ENCODE data around the gene TTC3.
"Not testable (repeated sequence)": the region's sequence is repeated elsewhere in the genome, so short reads cannot be mapped to it uniquely, and the experiment has no call there.

Gene TTC3

GRCh38 chr21:37101384-37101783, 28.3 kb downstream of the TTC3 start:
- no peak overlapping the region for H3K4me3 ChIP-seq (ENCODE audit: low read depth, low read length)
- peaks cover 21 to 24% of the 10 kb centered on the region in 2 experiments; a peak in 2 of 3 replicates for H3K36me3 ChIP-seq (ENCODE audit: control insufficient read depth in 2 of 2, insufficient read depth in 1 of 2, low read length in 2 of 2)
- no peaks in the 10 kb centered on the region for H3K4me1 ChIP-seq (ENCODE audit: control insufficient read depth, insufficient read depth, low read length)
- TF ChIP-seq ZNF571 (tag by site-specific recombination; IDR thresholded peaks at IDR 0.05) (no peak), PRDM6 (tag by site-specific recombination; IDR thresholded peaks at IDR 0.05) (no peak), ZNF350 (tag by site-specific recombination; IDR thresholded peaks at IDR 0.05) (no peak), ZNF10 (tag by site-specific recombination; IDR thresholded peaks at IDR 0.05) (no peak), ZNF658 (tag by site-specific recombination; IDR thresholded peaks at IDR 0.05) (no peak), YY2 (tag by site-specific recombination; IDR thresholded peaks at IDR 0.05) (no peak), YY1 (tag by site-specific recombination; IDR thresholded peaks at IDR 0.05) (no peak), KLF10 (tag by site-specific recombination; IDR thresholded peaks at IDR 0.05) (no peak), ZNF157 (tag by site-specific recombination; IDR thresholded peaks at IDR 0.05) (no peak), REST (tag by site-specific recombination; IDR thresholded peaks at IDR 0.05) (no peak), ZNF132 (tag by site-specific recombination; IDR thresholded peaks at IDR 0.05; ENCODE audit: borderline replicate concordance) (no peak), ZNF514 (tag by site-specific recombination; IDR thresholded peaks at IDR 0.05) (no peak), ZNF341 (tag by site-specific recombination; IDR thresholded peaks at IDR 0.05; ENCODE audit: low read depth) (no peak), MEIS1 (CRISPR knock-in tag; IDR thresholded peaks at IDR 0.05; ENCODE audit: borderline replicate concordance) (no peak)
- ChIA-PET POLR2A (no interaction called here), CTCF (interaction anchor here (1.3 kb wide), 1 partner anchor 24 kb away, joined by 3 read pairs; no protein-coding TSS in a partner anchor)
- no peaks in the 10 kb centered on the region for H3K9me3 ChIP-seq (ENCODE audit: control insufficient read depth, insufficient read depth, low read depth, low read length)
- H3K27ac ChIP-seq (ENCODE audit: extremely low read depth, low read depth, low read length), result no peak overlapping the region

GRCh38 chr21:37102746-37103145, 29.7 kb downstream of the TTC3 start:
- CTCF ChIA-PET; H3K4me1 ChIP-seq (ENCODE audit: control insufficient read depth, insufficient read depth, low read length); H3K4me3 ChIP-seq (ENCODE audit: low read depth, low read length); POLR2A ChIA-PET; H3K27ac ChIP-seq (ENCODE audit: extremely low read depth, low read depth, low read length); H3K9me3 ChIP-seq (ENCODE audit: control insufficient read depth, insufficient read depth, low read depth, low read length): not testable (repeated sequence)
- H3K36me3 ChIP-seq (ENCODE audit: control insufficient read depth in 2 of 2, insufficient read depth in 1 of 2, low read length in 2 of 2), result peaks cover 11 to 14% of the 10 kb centered on the region in 2 experiments; a peak in 2 of 3 replicates
- 0 out of 2 replicates have a peak, but pooled peaks have one; percentile 17 for TF ChIP-seq ZNF394 (tag by site-specific recombination; IDR thresholded peaks at IDR 0.05; ENCODE audit: borderline replicate concordance)

- ChIA-PET POLR2A (no interaction called here), CTCF (no interaction called here)
- Histone ChIP-seq H3K27ac (ENCODE audit: extremely low read depth, low read depth, low read length) (no peak overlapping the region), H3K9me3 (ENCODE audit: control insufficient read depth, insufficient read depth, low read depth, low read length) (no peaks in the 10 kb centered on the region), H3K4me3 (ENCODE audit: low read depth, low read length) (no peak overlapping the region), H3K36me3 (ENCODE audit: control insufficient read depth in 2 of 2, insufficient read depth in 1 of 2, low read length in 2 of 2) (peaks cover 0 to 8% of the 10 kb centered on the region in 2 experiments; a peak in 1 of 3 replicates), H3K4me1 (ENCODE audit: control insufficient read depth, insufficient read depth, low read length) (no peaks in the 10 kb centered on the region)
- TF ChIP-seq ZNF639 (tag by site-specific recombination; IDR thresholded peaks at IDR 0.05), result no peak
- TF ChIP-seq ZNF169 (tag by site-specific recombination; IDR thresholded peaks at IDR 0.05), result no peak
Measured at GRCh38 chr21:37106998-37107397, 33.9 kb downstream of the TTC3 start.

- H3K4me3 ChIP-seq (ENCODE audit: low read depth, low read length); H3K9me3 ChIP-seq (ENCODE audit: control insufficient read depth, insufficient read depth, low read depth, low read length); H3K36me3 ChIP-seq (ENCODE audit: control insufficient read depth in 2 of 2, insufficient read depth in 1 of 2, low read length in 2 of 2); H3K27ac ChIP-seq (ENCODE audit: extremely low read depth, low read depth, low read length); H3K4me1 ChIP-seq (ENCODE audit: control insufficient read depth, insufficient read depth, low read length); CTCF ChIA-PET; POLR2A ChIA-PET: not testable (repeated sequence)
Measured at GRCh38 chr21:37111029-37111428, 38.0 kb downstream of the TTC3 start.
